Tongue (tissue), 2 donors: ENCODE results near the gene DCAF6. TPM values are rescaled to one million over a fixed set of nuclear protein-coding genes. Genes with fewer than 3 reads are reported as not detected.
A peak's percentile ranks its signal among the peaks of the same experiment; 100 is the strongest.
"Not testable (repeated sequence)": the region's sequence is repeated elsewhere in the genome, so short reads cannot be mapped to it uniquely, and the experiment has no call there.

ENCODE experiments used
- DNase-seq: peaks from one replicate; pipeline ENCODE4 v3.0.0-alpha.2; 2015
- total RNA-seq: library from RNA; depleted of rRNA; stranded (reverse); fragments of >200 nt; gene quantifications from one replicate; pipeline ENCODE4 v1.2.3, GENCODE V29; 2014

DCAF6 gene
- total RNA-seq, 1 donor from 2014 or later: 150 TPM

- no peak for DNase-seq
Observed at GRCh38 chr1:168009322-168009721, 72.8 kb downstream of the DCAF6 start.

DNA sequence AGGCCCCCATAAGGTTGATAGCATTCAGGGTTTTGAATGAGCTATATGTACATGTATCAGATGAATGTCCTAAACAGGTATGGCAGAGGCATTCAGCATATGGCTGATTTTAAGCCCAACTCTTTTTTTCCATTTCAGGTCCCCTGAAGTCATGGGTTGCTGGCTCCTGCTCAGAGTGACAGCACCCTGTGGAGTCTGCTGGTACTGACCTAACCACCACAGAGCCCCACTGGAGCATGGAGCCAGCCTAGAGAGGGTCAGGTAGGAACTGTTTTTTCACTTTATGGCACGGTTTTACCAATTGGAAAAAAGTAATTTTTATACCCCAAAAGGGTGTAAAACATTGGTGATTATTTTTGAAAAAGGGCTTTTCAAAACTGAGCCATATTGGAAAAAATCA, 82.9 kb downstream of the DCAF6 start:
- no peak for DNase-seq

DNA sequence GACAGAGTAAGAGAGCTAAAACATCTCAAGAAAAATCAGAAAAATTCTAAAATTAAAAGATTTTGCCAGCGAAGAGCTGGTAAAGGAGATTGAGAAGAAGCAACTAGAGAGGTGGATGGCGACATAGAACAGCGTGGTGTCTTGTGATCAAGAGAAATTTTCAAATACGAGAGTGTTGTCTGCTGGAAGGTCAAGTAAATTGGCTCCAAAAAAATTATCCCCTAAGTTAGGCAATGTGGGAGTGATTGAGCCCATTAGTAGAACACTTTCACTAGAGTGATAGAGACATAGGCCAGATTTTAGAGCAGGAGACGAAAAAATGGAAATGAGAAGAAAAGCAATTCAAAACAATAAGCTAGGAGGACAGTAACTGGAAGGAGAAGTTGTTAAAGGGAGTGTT, 94.7 kb downstream of the DCAF6 start:
- no peak for DNase-seq

GRCh38 chr1:168031627-168032026, 95.1 kb downstream of the DCAF6 start:
- DNase-seq: no peak

GRCh38 chr1:168032029-168032428, 95.5 kb downstream of the DCAF6 start:
- no peak for DNase-seq

DNA sequence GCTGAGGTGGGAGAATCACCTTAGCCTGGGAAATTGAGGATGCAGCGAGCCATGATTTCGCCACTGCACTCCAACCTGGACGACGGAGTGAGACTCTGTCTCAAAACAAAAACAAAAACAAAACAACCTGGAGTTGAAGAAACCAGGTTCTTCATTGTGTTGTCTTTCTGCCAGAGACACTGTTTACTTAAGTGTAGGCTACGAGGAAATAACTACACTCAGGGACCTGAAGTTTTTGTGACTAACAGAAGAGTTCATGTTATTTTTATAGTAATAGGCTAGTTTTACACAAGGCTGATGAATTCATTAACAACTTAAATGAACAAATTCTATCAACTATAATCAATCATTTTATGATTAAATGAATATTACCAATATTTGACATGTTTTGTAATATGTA, 98.9 kb downstream of the DCAF6 start:
- no peak for DNase-seq

DNA sequence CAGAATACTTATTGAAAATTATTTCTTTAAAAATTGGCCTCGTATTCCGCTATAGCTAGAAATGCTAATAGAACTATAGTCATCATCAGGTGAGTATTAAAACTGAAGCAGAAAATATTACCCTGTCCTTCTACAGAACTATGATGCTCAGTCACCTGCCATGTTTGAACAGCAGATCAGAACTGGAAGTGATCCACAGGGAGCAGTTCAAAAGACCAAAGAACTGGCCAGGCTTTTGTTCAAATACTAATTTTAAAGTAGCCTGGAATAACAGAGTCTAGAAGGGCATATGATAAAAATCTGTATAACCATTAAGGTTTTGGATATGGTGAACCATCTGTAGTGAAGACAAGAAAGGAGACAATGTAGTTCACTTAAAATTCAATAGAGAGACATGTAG, 105.9 kb downstream of the DCAF6 start:
- DNase-seq: no peak

DNA sequence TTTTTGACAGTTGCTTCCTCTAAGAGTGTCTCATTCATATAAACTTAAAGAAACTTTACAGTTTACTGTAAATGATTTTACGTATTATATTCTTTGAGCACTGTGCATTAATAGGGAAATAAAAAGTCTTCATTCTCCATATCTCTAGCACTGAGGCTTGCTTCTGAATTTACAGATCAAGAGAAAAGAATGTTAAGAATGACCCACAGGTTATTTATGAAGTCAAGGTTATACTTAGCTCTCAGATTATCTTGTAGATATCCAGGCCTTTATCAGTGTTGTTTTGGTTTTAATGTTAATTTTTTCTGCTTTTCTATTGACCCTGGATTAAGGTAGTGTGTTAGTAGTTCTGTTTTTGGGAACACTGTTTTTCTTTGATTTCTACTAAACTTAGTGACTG, 108.8 kb downstream of the DCAF6 start:
- no peak for DNase-seq

- no peak for DNase-seq
Observed at GRCh38 chr1:168050307-168050706, 113.8 kb downstream of the DCAF6 start.

GRCh38 chr1:168050880-168051279, 114.4 kb downstream of the DCAF6 start:
- no peak for DNase-seq

DNA sequence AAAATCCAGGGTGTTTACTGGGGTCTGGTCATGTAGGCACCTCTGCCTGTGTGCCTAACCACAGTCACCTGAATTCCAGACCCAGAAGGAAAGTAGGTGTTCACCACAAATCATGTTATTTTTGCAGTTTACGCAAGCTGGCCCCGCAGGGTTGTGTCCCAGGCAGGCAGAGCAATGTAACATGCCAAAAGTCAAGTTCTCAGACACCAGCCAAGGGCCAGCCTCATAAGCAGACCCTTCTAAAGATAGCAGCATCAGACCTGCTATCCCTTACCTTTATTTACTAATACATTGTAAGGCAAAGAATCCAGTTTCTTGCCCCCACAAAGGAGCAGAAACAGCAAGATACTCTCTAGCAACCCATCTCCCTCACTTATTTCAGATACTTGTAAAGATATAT, 117.2 kb downstream of the DCAF6 start:
- DNase-seq: no peak

DNA sequence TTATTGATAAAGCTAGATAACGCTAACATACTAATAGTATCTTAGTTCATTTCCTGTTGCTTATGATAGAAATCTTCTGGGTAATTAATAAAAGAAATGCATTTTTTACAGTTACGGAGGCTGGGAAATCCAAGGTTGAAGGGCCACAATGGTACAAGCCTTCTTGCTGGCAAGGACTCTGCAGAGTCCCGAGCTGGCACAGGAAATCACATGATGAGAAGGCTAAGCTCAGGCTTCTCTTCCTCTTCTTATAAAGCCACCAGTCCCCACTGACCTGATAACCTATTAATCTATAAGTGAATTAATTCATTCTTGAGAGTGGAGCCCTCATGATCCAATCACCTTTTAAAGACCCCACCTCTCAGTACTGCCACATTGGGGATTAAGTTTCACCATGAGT, 117.6 kb downstream of the DCAF6 start:
- no peak for DNase-seq

DNA sequence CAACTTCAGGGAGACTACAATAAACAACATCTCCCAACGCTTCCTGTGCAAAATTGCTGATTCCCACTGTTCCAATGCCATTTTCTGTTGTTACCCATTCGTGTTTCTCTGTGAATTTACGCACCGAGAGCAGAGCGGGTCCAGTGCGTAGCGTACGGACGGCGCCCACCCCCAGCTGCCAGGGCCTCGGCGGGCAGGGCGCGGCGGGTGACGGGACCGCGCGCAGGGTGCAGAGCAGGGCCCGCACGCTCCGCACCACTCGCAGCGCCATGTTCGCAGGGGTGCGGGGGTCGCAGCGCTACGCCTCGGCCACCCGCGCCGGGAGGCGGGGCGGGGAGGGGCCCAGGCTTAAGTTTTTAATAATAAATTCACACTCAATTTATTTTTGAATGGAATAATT, 119.7 kb downstream of the DCAF6 start:
- not testable (repeated sequence) for DNase-seq

DNA sequence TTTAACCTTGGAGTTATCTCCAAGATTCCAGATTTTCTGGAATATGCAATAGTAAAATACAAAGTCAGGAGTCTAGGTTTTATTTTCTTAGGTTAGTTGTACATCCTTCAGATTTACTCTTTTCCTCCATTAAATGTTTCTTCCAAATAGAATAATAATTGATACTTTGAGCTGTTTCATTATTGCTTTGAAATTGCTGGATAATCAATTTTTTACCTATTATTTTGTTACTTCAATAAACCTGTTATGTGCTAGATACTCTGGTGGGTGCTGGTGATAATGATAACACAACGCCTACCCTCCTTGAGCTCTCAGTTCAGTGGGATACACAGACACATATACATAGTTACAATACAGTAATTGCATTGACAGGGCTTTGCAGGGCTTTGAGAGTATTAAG, 120.9 kb downstream of the DCAF6 start:
- DNase-seq: no peak

GRCh38 chr1:168057921-168058320, 121.4 kb downstream of the DCAF6 start:
- DNase-seq: no peak

- no peak for DNase-seq
Observed at GRCh38 chr1:168064216-168064615, 127.7 kb downstream of the DCAF6 start.

DNA sequence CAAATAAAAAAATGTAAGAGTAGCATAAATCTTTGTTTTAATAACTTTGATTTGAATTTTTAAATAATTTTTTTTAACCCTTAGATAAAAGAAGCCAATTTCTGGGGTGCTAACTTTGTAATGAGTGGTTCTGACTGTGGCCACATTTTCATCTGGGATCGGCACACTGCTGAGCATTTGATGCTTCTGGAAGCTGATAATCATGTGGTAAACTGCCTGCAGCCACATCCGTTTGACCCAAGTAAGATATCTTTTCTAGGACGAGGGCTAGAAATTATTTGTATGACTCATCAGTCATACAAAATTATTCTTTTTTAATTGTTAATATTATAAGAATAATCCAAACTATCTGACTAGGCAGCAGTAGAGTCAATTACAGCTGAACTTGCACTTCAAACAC, 129.0 kb downstream of the DCAF6 start:
- no peak for DNase-seq

DNA sequence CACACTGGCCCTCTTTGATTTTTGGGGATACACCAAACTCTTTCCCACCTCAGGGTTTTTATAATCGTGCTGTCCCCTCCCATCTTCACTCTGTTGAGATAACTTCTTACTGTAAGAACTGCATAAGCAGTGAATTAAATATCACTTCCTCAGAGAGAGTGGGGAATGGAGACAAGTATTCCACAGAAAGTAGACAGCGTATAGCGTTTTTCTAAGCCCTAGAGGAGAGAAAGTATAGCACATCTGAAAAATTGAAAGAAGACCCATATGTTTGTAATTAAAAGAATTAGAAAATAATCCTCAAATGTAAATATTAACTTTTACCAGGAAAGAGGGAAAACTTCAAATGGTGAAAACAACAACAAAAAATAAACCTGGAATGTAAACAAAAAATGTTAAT, 132.9 kb downstream of the DCAF6 start:
- no peak for DNase-seq

GRCh38 chr1:168079761-168080160, 143.3 kb downstream of the DCAF6 start:
- DNase-seq: no peak

DNA sequence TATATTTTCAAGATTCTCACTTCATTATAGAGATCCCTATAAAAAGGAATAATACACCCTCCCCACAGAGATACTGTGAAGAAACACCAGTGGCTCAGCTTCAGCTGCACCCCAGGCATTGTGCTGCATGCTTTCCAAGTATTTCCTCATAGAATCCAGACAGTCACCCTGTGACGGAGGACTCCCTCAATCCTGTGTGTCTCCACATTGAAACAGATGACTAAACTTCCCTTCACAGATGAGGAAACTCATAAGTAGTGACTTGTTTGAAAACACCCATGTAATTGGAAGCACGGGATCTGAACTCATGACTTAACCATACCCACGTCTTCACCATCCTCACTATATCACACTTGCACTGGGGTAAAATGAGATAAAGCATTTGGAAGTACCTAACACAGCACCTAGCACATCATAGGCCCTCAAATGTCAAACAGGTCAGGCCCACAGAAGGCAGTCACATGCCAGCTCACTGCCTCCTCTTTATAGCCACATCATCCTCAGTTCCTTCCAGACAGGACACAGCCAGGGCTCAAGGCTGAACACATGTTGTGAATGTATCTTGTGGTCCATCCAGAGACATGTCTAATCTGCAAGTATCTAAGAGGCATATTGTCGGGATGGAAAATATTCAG, 145.0 kb downstream of the DCAF6 start:
- no peak for DNase-seq

GRCh38 chr1:168082008-168082876, 145.8 kb downstream of the DCAF6 start:
- DNase-seq: peak; percentile 83

DNA sequence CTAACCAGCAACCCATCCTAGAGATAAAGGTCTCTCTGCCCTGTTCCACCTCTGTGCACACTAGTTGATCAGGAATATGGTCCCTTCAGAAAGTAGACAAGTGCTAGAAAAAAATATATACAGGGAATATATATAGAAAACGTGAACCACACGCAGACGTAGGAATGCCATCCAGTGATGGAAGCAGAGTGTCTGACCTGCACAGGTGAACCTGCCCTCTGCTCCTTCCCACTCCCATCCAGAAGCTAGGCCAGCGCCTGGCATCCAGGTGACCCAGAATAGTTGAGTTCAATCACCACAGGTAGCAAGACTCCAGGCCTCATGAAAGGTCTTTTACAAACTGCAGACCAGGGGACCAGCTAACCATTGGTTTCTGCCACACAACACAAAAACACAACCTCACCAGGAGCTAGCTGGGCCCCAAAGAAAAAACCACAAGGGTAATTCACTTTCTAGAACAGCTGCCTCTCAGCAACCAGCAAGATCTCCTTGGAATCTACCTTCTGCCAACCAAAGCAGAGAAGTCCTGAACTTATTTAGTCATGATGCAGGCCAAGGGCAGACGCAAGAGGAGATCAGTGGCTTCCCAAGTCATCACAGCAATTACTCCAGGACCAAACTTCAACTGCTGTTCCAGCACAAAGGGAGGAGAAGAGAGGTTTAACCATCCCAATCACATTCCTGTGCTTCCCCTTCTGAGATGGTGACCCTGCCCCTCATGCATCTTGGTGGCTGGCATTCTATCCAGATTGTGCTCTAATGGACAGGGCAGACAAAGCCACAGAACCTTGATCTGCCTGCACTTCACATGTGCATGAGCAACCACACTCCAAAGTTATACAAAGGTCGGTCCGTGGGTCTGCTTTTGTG, 147.2 kb downstream of the DCAF6 start:
- no peak for DNase-seq
